HCT116 (cell line): ENCODE results near the gene CHST3.

Experiments
- EZH2phosphoT487 ChIP-seq: fragments of 200-600 bp; IDR thresholded peaks from 2 replicates; pipeline ENCODE4 v1.6.1; 2018; ENCODE audit warnings: antibody characterized with exemption, borderline replicate concordance
- JUND ChIP-seq: IDR thresholded peaks from 2 replicates; pipeline ENCODE4 v1.6.1; 2012
- POLR2A ChIP-seq: IDR thresholded peaks from 2 replicates; pipeline ENCODE4 v1.7.0; 2011; ENCODE audit warnings: borderline replicate concordance; ENCODE audit not compliant: insufficient read depth, insufficient read length; ENCODE audit errors: extremely low read depth
- RAD21 ChIP-seq: IDR thresholded peaks from 2 replicates; pipeline ENCODE4 v1.6.1; 2012; ENCODE audit warnings: low read depth, mild to moderate bottlenecking
- TCF7L2 ChIP-seq: IDR thresholded peaks from 2 replicates; pipeline ENCODE4 v1.7.0; 2011; ENCODE audit warnings: borderline replicate concordance, inconsistent platforms; ENCODE audit not compliant: insufficient read depth, insufficient read length; ENCODE audit errors: extremely low read depth
- ZNF274 ChIP-seq: fragments of 200-500 bp; sonication (Bioruptor generic); IDR thresholded peaks from 2 replicates; pipeline ENCODE4 v1.6.1; 2014; ENCODE audit warnings: mild to moderate bottlenecking, low read depth, low read length, inconsistent platforms
- TF ChIP-seq, protein P1 (sequence below), 3 experiments: fragments of 200-600 bp in 1 of 3; sonication (generic) in 1 of 3; IDR thresholded peaks in 2 of 3; conservative IDR thresholded peaks in 1 of 3; 2 replicates each; pipeline ENCODE4 v1.5.1; 2012 to 2017; ENCODE audit warnings: low read depth in 2 of 3, low read length in 2 of 3, antibody characterized with exemption in 1 of 3, borderline replicate concordance in 1 of 3, control low read depth in 1 of 3, mild to moderate bottlenecking in 1 of 3, mixed read lengths in 1 of 3, mixed run types in 1 of 3, moderate library complexity in 1 of 3; ENCODE audit not compliant: insufficient read depth in 1 of 3
- TF ChIP-seq, protein P2 (sequence below): IDR thresholded peaks from 2 replicates; pipeline ENCODE4 v1.6.1; 2012

DNA sequence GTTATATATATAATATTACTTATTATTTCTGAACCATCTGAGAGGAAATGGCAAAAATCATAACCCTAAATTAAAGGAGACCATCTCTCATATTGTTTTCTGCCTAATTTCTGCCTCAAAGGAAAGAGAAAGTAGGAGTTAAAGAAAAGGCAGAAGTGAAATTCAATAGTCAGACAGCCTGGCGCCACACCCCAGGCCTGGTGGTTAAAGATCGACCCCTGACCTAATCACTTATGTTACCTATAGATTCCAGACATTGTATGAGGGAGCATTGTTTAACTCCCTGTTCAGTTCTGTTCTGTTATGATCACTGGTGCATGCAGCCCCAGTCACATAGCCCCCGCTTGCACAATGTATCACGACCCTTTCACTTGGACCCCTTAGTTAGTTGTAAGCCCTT, 24.9 kb upstream of the CHST3 start:
- TF ChIP-seq, protein P1, sequence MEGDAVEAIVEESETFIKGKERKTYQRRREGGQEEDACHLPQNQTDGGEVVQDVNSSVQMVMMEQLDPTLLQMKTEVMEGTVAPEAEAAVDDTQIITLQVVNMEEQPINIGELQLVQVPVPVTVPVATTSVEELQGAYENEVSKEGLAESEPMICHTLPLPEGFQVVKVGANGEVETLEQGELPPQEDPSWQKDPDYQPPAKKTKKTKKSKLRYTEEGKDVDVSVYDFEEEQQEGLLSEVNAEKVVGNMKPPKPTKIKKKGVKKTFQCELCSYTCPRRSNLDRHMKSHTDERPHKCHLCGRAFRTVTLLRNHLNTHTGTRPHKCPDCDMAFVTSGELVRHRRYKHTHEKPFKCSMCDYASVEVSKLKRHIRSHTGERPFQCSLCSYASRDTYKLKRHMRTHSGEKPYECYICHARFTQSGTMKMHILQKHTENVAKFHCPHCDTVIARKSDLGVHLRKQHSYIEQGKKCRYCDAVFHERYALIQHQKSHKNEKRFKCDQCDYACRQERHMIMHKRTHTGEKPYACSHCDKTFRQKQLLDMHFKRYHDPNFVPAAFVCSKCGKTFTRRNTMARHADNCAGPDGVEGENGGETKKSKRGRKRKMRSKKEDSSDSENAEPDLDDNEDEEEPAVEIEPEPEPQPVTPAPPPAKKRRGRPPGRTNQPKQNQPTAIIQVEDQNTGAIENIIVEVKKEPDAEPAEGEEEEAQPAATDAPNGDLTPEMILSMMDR (IDR thresholded peaks at IDR 0.05 in 2 of 3, conservative IDR thresholded peaks at IDR 0.05 in 1 of 3; ENCODE audit: borderline replicate concordance in 1 of 3, insufficient read depth in 1 of 3, low read depth in 2 of 3, low read length in 2 of 3): no peak
- TF ChIP-seq JUND (no peak), EZH2phosphoT487 (no peak), ZNF274 (no peak), RAD21 (no peak), POLR2A (no peak), TCF7L2 (no peak)
- TF ChIP-seq, protein P2, sequence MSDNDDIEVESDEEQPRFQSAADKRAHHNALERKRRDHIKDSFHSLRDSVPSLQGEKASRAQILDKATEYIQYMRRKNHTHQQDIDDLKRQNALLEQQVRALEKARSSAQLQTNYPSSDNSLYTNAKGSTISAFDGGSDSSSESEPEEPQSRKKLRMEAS: no peak
